GM19025 (cell line): Measurements from ENCODE around the gene NDUFA5.

Experiments used
- ATAC-seq: cut with Tn5 transposase; IDR thresholded peaks from one replicate; pipeline ENCODE4 v1.9.1; 2021; ENCODE audit warnings: mild to moderate bottlenecking, low read depth, moderate library complexity; ENCODE audit not compliant: unreplicated experiment

Gene NDUFA5

GRCh38 chr7:123557398-123558288 lies at the start of gene NDUFA5:
Gene NDUFA5, minus strand, starts transcription at chr7:123557818. Its CDS starts 23 bp downstream, at chr7:123557795.
- ATAC-seq, result peak; percentile 93

- ATAC-seq, result no peak
Measured at GRCh38 chr7:123604739-123605138, 47.1 kb upstream of the NDUFA5 start.

GRCh38 chr7:123602648-123603047 lies 45.0 kb upstream of the NDUFA5 start:
- ATAC-seq, result no peak

- no peak for ATAC-seq
Measured at GRCh38 chr7:123601530-123601929, 43.9 kb upstream of the NDUFA5 start, which contains the start of gene ASB15. Gene ASB15, plus strand, starts transcription at chr7:123601821. Its CDS starts 12,682 bp downstream, at chr7:123614503.

- no peak for ATAC-seq
Measured at GRCh38 chr7:123600876-123601275, 43.3 kb upstream of the NDUFA5 start.

- ATAC-seq, result no peak
Measured at GRCh38 chr7:123599766-123600165, 42.1 kb upstream of the NDUFA5 start.

GRCh38 chr7:123598657-123599056 lies 41.0 kb upstream of the NDUFA5 start:
- ATAC-seq, result no peak

GRCh38 chr7:123594813-123595241 lies 37.2 kb upstream of the NDUFA5 start:
- ATAC-seq, result no peak

- no peak for ATAC-seq
Measured at GRCh38 chr7:123588376-123588775, 30.8 kb upstream of the NDUFA5 start.

GRCh38 chr7:123583821-123584220 lies 26.2 kb upstream of the NDUFA5 start:
- ATAC-seq, result no peak

- peak; percentile 7 for ATAC-seq
Measured at GRCh38 chr7:123581162-123581459, 23.5 kb upstream of the NDUFA5 start.

- ATAC-seq, result peak; percentile 73
Measured at GRCh38 chr7:123580406-123581161, 23.0 kb upstream of the NDUFA5 start.

- ATAC-seq, result no peak
Measured at GRCh38 chr7:123579416-123579815, 21.8 kb upstream of the NDUFA5 start.

- no peak for ATAC-seq
Measured at GRCh38 chr7:123573896-123574467, 16.4 kb upstream of the NDUFA5 start.

- ATAC-seq, result no peak
Measured at GRCh38 chr7:123573341-123573740, 15.7 kb upstream of the NDUFA5 start.

GRCh38 chr7:123571684-123572083 lies 14.1 kb upstream of the NDUFA5 start:
- no peak for ATAC-seq

GRCh38 chr7:123571187-123571586 lies 13.6 kb upstream of the NDUFA5 start:
- no peak for ATAC-seq

GRCh38 chr7:123570390-123571182 lies 13.0 kb upstream of the NDUFA5 start:
- no peak for ATAC-seq

- no peak for ATAC-seq
Measured at GRCh38 chr7:123569352-123570010, 11.9 kb upstream of the NDUFA5 start.

- ATAC-seq, result no peak
Measured at GRCh38 chr7:123562121-123562520, 4.5 kb upstream of the NDUFA5 start.
